ENCODE data around the gene EFCC1.

- TF ChIP-seq EZH2 (IDR thresholded peaks at IDR 0.05; ENCODE audit: borderline replicate concordance) (no peak), EZH2phosphoT487 (IDR thresholded peaks at IDR 0.05; ENCODE audit: low read depth, severe bottlenecking, unreplicated experiment) (no peak)
Observed at GRCh38 chr3:129068291-129068886, 67.3 kb downstream of the EFCC1 start.
